Stomach (tissue), 9 donors: Measurements from ENCODE around the gene AFAP1. TPM values are rescaled to one million over a fixed set of nuclear protein-coding genes. Genes with fewer than 3 reads are reported as not detected.

Source experiments
- DNase-seq, 2 donors: peaks; one replicate each; pipeline versions ENCODE4 v3.0.0 to v3.0.0-alpha.2; 2013 to 2019
- H3K27ac ChIP-seq, 5 donors: fragments of 200-600 bp in 4 of 5; sonication (generic) in 4 of 5; one replicate each; pipeline ENCODE4 v1.5.1; 2013 to 2019; ENCODE audit warnings: mild to moderate bottlenecking in 1 of 5, moderate library complexity in 1 of 5
- H3K27me3 ChIP-seq, 3 donors: fragments of 200-600 bp; sonication (generic); one replicate each; pipeline ENCODE4 v1.5.1; 2017 to 2019; ENCODE audit warnings: mixed run types in 1 of 3
- H3K36me3 ChIP-seq, 4 donors: fragments of 200-600 bp; sonication (generic); 1 replicate in 3 of 4; 2 replicates in 1 of 4; pipeline ENCODE4 v1.5.1; 2016 to 2019
- H3K4me1 ChIP-seq, 4 donors: fragments of 200-600 bp; sonication (generic); one replicate each; pipeline ENCODE4 v1.5.1; 2016 to 2019
- H3K4me3 ChIP-seq, 4 donors: fragments of 200-600 bp; sonication (generic) in 3 of 4; one replicate each; pipeline ENCODE4 v1.5.1; 2016 to 2019; ENCODE audit warnings: mild to moderate bottlenecking in 1 of 4
- H3K9me3 ChIP-seq, 4 donors: fragments of 200-600 bp; sonication (generic); one replicate each; pipeline ENCODE4 v1.5.1; 2016 to 2019
- CTCF ChIP-seq, 7 experiments: fragments of 450-650 bp in 4 of 7; fragments of 200-600 bp in 3 of 7; sonication (generic) in 3 of 7; IDR thresholded peaks; one replicate each; pipeline ENCODE4 v1.5.1; 2016 to 2019; ENCODE audit warnings: antibody characterized with exemption in 7 of 7, control low read depth in 2 of 7, mild to moderate bottlenecking in 1 of 7
- EP300 ChIP-seq: sonication (generic); formaldehyde crosslinking; IDR thresholded peaks from one replicate; pipeline ENCODE4 v1.6.1; 2017; ENCODE audit warnings: antibody characterized with exemption
- POLR2A ChIP-seq, 4 donors: fragments of 450-650 bp; IDR thresholded peaks; one replicate each; pipeline ENCODE4 v1.6.1; 2016; ENCODE audit warnings: antibody characterized with exemption in 4 of 4, control low read depth in 2 of 4, mild to moderate bottlenecking in 1 of 4, moderate library complexity in 1 of 4
- POLR2AphosphoS5 ChIP-seq, 3 donors: sonication (generic); formaldehyde crosslinking; IDR thresholded peaks; one replicate each; pipeline ENCODE4 v1.6.1; 2016; ENCODE audit warnings: antibody characterized with exemption in 3 of 3
- WGBS, 5 donors: extraction: QIAGEN DNeasy Blood & Tissue Kit in 3 of 5; methylation state at CpG; one replicate each; pipeline versions ENCODE4 v1.1.5 to v1.1.7; 2013 to 2018; 5-methylcytosine and 5-hydroxymethylcytosine counted together
- intact Hi-C: fragments of 100-400 bp; cut with DNase I; formaldehyde crosslinking; loops from one replicate; pipeline ENCODE4 v1.15.1; 2023; ENCODE audit warnings: low total_unique reads
- polyA plus RNA-seq, 3 donors: library from polyadenylated mRNA; stranded (reverse); fragments of 200-250 nt; gene quantifications; one replicate each; pipeline ENCODE4 v1.2.3, GENCODE V29; 2013
- total RNA-seq, 5 donors: library from RNA; depleted of rRNA; stranded (reverse); fragments of >200 nt; gene quantifications; one replicate each; pipeline versions ENCODE4 v1.1.0 to v1.2.3, GENCODE V29; 2014 to 2016
- donor health status: healthy with polysubstance abuse.
- donor health status: Bipolar disorder and iron deficiency.
- donor health status: healthy.

Gene AFAP1
- total and polyA plus RNA-seq, 8 donors: 4.1 to 88.9 (median 12.8) TPM

GRCh38 chr4:7800410-7800809 lies 139.3 kb downstream of the AFAP1 start:
- DNase-seq: no peak
- intact Hi-C loops: loop anchor here (5.0 kb wide), 2 partner anchors 33 to 187 kb away; no protein-coding TSS in a partner anchor

GRCh38 chr4:7799736-7800135 lies 139.9 kb downstream of the AFAP1 start:
- no peak for TF ChIP-seq POLR2A (IDR thresholded peaks at IDR 0.05)
- TF ChIP-seq POLR2AphosphoS5 (IDR thresholded peaks at IDR 0.05): no peak
- H3K27ac ChIP-seq: no peak overlapping the region
- intact Hi-C loops: loop anchor here (5.0 kb wide), 2 partner anchors 32 to 188 kb away; no protein-coding TSS in a partner anchor
- no peaks in the 10 kb centered on the region for H3K9me3 ChIP-seq
- no peak overlapping the region for H3K4me3 ChIP-seq
- 91 to 98% (median 95%) methylated on average over 5 of the region's 5 CpGs for WGBS, 5 donors
- no peak for DNase-seq
- no peaks in the 10 kb centered on the region for H3K27me3 ChIP-seq
- peaks cover 22 to 47% (median 42%) of the 10 kb centered on the region in 4 donors for H3K36me3 ChIP-seq
- H3K4me1 ChIP-seq: peaks cover 4 to 11% (median 7%) of the 10 kb centered on the region in 4 donors

More at GRCh38 chr4:7800410-7800809, 139.3 kb downstream of the AFAP1 start:
- TF ChIP-seq CTCF (IDR thresholded peaks at IDR 0.05) (no peak), POLR2AphosphoS5 (IDR thresholded peaks at IDR 0.05) (no peak), EP300 (no peak), POLR2A (IDR thresholded peaks at IDR 0.05) (no peak)
- no peak overlapping the region for H3K4me3 ChIP-seq
- no peaks in the 10 kb centered on the region for H3K27me3 ChIP-seq
- 87 to 94% (median 91%) methylated on average over 22 of the region's 22 CpGs for WGBS, 5 donors
- H3K36me3 ChIP-seq: peaks cover 22 to 47% (median 42%) of the 10 kb centered on the region in 4 donors
- H3K4me1 ChIP-seq: peaks cover 10 to 18% (median 14%) of the 10 kb centered on the region in 4 donors
- H3K27ac ChIP-seq: no peak overlapping the region
- H3K9me3 ChIP-seq: no peaks in the 10 kb centered on the region

GRCh38 chr4:7799306-7799705 lies 140.4 kb downstream of the AFAP1 start:
- no peak for DNase-seq
- Histone ChIP-seq H3K27me3 (no peaks in the 10 kb centered on the region), H3K4me3 (no peak overlapping the region), H3K36me3 (peaks cover 22 to 48% (median 42%) of the 10 kb centered on the region in 4 donors), H3K9me3 (no peaks in the 10 kb centered on the region), H3K27ac (no peak overlapping the region), H3K4me1 (peaks cover 0 to 7% (median 3%) of the 10 kb centered on the region in 4 donors)
- intact Hi-C loops: no loop called here
- WGBS, 5 donors: 92 to 97% (median 96%) methylated on average over 11 of the region's 11 CpGs
- TF ChIP-seq EP300 (no peak), POLR2A (IDR thresholded peaks at IDR 0.05) (no peak), CTCF (IDR thresholded peaks at IDR 0.05) (no peak), POLR2AphosphoS5 (IDR thresholded peaks at IDR 0.05) (no peak)

DNA sequence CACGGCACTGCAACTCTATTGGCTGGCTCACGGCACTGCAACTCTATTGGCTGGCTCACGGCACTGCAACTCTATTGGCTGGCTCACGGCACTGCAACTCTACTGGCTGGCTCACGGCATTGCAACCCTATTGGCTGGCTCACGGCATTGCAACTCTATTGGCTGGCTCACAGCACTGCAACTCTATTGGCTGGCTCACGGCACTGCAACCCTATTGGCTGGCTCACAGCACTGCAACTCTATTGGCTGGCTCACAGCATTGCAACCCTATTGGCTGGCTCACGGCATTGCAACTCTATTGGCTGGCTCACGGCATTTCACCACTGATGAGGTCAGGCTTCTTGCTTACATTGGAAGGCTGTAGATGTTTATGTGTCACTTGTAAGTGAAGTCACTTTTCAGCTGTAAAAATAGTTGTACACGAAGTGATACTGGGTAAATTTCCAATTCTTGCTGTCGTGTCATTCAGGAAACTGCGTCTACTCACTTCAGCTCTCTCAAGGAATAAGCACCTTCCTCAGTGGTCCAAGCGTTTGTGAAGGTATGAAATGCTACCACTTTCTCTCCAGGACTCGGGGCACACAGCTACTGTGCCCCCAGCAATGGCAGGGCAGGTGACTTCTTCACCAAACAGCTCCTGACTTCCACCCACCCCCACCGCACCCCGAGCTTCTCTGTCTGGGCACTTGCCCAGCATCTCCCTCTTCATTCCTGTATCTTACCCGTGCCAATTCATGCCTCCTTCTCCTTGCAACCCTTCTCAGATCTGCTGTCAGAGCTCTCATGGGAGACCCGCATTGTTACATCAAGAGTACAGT lies 141.3 kb downstream of the AFAP1 start:
- no peak overlapping the region for H3K27ac ChIP-seq
- WGBS, 5 donors: 79 to 95% (median 87%) methylated on average over 17 to 18 of the region's 18 CpGs
- H3K36me3 ChIP-seq: peaks cover 22 to 57% (median 47%) of the 10 kb centered on the region in 4 donors

More for the DNA sequence above, 141.3 kb downstream of the AFAP1 start:
- Histone ChIP-seq H3K27me3 (no peaks in the 10 kb centered on the region), H3K4me1 (no peaks in the 10 kb centered on the region), H3K4me3 (no peak overlapping the region), H3K9me3 (no peaks in the 10 kb centered on the region)
- intact Hi-C loops: no loop called here
- no peak for DNase-seq
- TF ChIP-seq CTCF (IDR thresholded peaks at IDR 0.05) (no peak), POLR2AphosphoS5 (IDR thresholded peaks at IDR 0.05) (no peak), EP300 (no peak), POLR2A (IDR thresholded peaks at IDR 0.05) (no peak)
